OCI-M2 (cell line): ENCODE data around the gene DUSP2.
"Not testable (repeated sequence)": the region's sequence is repeated elsewhere in the genome, so short reads cannot be mapped to it uniquely, and the experiment has no call there.

Experiments
- DNase-seq: peaks from one replicate; lab custom pipeline; 2025; ENCODE audit not compliant: unreplicated experiment; lab: John Stamatoyannopoulos, UW

Gene DUSP2

DNA sequence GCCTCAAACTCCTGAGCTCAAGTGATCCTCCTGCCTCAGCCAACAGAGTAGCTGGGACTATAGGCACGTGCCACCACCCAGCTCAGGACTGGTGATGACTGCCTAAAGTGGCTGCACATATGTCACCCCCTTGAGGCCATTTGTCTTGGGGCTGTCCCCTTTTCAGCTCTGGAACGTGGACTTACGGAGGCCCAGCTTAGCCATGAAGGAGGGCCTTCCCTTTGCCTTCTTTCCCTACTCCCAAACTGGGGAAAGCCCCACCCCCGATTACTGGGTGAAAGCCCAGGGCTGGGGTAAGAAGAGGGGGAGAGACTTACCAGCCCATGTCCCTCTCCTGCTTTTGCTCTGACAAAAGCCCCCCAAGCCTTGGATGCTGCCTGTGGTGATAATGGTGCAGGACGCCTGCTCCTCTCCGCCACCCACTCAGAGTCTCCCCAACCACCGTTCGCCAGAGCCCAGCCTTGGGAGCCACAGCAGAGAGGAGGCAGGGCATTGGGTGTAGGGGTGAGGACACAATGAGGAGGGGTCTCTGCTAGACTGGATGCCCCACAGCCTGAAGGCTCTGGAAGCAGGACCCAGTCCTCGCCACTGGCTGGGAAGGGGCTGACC lies 2.5 kb upstream of the DUSP2 start:
- DNase-seq: no peak

DNA sequence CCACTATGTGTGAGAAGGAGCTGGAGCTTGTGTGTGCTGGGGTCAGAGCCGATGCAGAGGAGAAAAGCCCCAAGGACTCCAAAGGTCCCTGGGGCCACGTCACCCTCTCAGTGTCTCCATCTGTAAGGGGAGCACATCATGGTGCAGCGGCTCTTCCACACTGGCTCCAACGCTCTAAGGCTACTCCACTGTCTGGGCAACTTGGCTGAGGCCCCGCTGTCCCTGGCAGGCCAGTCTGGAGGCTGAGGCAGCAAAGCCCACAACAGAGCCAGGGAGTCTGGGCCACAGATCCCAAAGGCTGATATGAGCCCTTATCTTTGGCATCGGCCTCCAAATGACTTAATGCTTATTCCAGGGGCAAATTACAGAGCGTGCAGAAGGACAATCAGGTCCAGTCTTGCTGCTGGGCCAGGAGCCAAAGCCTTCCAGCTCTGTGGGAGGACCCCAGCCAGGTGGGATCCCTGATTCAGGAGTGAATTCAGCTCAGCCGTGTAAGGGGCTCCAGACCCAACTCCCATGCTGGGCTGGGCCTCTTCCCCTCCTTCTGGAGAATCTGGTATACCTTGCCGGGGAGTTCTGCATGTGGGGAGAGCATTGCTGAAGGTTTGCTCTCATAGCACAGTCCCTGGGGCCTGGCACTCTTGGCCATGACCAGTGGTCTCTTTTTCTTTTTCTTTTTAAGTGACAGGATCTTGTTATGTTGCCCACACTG lies 1.8 kb upstream of the DUSP2 start:
- DNase-seq: no peak

GRCh38 chr2:96146153-96146880 lies 1.1 kb upstream of the DUSP2 start:
- no peak for DNase-seq

DNA sequence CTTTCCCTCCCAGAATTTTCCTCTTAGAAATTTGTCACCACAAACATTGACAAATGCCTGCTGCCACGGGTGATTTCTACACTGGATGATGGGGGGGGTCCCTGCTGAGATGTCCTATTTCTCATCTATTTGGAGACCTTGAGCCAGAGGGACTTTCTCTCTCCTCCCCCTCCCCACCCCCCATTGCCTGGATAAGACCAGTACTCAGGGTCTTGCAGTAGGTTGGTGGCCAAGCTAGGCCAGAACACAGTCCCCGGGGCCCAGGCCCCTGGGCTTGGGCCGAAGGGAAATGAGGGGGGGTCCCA lies 560 bp upstream of the DUSP2 start:
- no peak for DNase-seq

DNA sequence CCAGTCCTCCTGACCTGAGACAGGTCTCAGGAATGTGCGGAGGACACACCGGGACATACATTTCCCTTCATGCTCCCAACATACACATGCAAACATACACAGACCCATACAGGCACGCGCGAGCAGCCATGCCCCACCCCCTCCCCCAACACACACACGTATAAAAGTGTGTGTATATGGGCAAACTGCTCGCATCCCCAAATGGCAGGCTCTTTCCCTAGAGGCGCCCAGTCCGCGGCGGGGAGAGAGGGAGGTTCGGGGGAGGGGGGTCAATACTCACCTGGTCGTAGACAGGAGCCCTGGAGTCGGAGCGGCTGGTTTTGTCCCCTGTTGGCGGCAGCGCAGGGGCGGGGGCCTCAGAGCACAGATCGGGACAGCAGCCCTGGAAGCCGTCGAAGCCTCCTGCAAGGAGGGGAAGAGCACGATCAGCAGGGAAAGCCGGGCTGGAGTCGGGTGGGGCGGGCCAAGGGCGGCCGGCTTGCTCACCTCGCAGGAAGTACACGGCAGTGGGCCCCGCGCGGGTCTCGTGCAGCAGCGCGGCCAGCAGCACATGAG lies 682 bp downstream of the DUSP2 start:
- no peak for DNase-seq

GRCh38 chr2:96143848-96144480 lies 1.3 kb downstream of the DUSP2 start:
- DNase-seq: no peak

- no peak for DNase-seq
These were observed 1.9 kb downstream of the DUSP2 start for GRCh38 chr2:96143231-96143847.

DNA sequence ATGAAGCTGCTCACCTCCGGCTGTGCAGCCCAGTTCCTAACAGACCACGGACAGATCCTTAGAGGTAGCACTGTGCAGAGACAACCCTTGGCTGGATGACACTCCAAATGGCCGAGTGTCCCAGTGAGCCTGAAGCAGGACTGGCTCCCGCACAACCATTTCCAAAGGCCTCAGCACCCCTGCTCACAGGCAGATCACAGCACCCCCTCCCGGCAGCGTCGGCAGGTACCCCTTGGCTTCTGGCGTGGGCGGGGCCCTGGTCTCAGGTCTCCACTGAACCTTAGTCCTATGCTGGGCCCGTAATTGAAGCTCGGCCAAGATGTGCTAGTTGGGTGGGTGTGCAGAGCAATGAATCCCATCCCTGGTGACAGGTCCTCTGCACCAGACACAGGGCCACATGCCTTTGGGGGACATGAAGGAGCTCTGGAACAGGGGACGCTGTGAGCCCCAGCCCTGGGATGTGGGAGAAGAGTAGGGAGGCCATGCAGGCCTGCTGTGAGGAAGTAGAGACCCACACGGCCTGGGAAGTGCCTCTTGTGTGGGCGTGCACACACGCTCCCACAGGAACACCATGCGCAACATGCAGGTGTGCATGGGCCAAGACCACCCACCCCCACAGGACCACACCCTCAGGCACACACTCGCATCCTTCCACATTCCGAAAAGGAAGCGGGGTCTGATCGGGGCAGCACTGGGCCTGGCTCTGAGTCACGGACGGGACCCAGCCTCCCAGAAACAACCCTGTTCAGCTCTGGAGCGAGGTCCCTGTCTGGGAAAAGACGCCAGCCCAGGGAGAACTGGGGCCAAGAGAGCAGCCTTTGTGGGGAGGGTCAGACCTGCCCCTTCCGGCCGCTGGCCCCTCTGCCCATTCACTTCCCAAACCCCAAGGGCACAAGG lies 2.8 kb downstream of the DUSP2 start:
- DNase-seq: no peak

DNA sequence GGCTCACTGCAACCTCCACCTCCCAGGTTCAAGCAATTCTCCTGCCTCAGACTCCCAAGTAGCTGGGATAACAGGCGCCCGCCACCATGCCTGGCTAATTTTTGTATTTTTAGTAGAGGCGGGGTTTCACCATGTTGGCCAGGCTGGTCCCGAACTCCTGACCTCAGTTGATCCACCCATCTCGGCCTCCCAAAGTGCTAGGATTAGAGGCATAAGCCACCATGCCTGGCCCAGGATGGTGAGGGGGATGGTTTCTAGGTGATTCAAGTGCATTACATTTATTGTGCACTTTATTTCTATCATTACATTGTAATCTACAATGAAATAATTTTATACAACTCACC lies 3.6 kb downstream of the DUSP2 start:
- not testable (repeated sequence) for DNase-seq

GRCh38 chr2:96140941-96141623 lies 4.2 kb downstream of the DUSP2 start:
- no peak for DNase-seq

GRCh38 chr2:96139181-96139758 lies 6.0 kb downstream of the DUSP2 start:
- no peak for DNase-seq

- DNase-seq: no peak
These were observed 6.8 kb downstream of the DUSP2 start, which contains the start of gene ASTL for GRCh38 chr2:96138179-96139145. TSS of gene ASTL (minus strand) at chr2:96138502. CDS start at chr2:96138436, 66 bp downstream.

GRCh38 chr2:96137321-96138178 lies 7.7 kb downstream of the DUSP2 start:
- no peak for DNase-seq

DNA sequence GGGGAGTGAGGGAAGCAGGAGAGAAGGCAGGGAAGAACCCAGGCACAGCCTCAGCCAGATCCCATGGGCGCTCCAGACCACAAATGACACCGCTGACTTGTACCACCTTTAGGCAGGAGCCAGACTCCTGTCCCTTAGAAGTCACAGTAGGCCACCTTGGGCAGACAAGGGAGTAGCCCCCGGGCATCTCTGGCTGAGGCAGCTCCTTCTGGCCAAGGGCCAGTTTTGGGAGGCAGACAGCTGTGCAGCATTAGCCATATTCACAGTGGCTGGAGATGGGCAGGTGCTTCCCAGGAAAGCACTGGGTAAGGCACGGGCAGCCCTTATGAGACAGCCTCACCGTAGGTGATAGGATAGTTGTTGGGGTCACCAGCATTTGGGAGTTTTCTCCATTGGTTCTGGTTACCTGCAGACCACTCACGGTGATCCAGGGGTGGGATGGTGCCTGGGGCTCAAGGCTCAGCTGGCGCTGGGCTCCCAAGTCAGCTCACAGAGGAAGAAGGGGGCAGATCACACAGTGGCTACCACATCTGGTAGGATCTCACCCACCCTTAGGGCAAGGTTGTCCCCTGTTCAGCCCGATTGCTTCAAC lies 9.0 kb downstream of the DUSP2 start:
- DNase-seq: no peak

GRCh38 chr2:96135621-96136020 lies 9.6 kb downstream of the DUSP2 start:
- no peak for DNase-seq

DNA sequence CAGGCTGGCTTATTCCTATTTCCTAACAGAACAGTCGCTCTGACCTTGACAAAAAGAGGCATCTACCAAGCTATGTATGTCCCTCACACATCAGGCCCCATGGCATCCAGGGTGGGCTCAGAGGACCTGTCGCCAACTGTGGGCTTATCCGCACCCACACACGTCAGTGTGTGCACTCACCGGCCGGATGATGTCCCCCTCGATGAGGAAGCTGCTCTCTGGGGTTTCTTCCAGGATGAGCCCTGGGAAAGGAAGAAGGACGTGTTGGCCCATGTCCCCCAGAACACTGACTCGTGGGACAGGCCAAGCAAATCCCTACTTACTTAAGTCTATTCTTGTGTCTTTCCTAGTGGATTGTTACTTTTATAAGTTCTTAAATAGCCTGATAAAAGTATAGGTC lies 10.1 kb downstream of the DUSP2 start:
- no peak for DNase-seq

DNA sequence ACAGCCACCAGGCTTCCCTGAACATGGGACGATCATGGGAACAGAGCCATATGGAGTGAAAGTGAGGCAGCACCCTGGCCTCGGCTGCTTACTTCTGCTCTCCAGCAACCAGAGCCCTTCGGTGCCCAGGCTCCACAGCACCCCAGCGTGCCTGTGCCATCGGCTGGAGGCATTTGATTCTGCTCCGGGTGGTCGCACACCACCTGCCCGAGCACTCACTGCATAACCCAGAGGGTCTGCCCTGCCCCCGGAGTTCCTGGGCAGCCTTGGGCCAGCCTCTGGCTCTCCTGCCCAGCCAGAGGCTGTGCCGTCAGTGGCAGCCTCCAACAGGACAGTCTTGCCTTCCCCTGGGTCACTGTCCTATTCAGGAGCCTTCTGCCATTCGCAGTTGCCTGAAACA lies 10.8 kb downstream of the DUSP2 start:
- no peak for DNase-seq
